ENCODE results near the gene KYNU. TPM values are rescaled to one million over a fixed set of nuclear protein-coding genes. Genes with fewer than 3 reads are reported as not detected.

The KYNU gene
- total and polyA plus RNA-seq, 2 of the 13 experiments (the other 11 are each of a cell fraction or from before 2014, with no cell fraction given): 21.9 to 68.6 TPM

DNA sequence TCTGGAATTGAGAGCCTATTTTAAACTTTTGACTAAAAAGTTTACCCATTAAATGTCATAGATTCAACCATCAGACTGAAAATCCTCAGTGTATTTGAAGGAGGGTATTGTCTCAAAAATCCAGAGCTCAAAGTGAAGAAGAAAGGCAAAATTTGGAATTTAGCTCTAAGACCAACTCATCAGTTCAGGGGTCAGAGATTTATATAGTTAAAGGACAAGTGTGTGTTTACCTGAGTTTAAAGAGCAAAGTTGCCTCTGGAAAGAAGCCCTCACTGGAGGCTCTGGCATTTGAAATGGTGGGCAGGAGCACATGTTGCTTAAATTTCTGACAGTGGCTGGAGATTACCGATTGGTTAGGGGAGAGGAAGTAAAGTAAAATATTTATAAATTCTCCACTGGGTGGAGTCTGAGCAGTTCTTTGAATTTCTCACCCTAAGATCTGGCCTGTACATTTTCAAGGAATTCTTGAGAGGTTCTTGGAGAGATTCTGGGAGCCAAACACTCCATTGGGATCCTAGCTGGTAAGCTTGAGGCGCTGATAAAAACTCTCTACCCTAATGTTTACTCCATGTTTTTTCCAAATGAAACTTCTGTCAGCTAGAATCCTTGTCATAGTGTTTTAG, at the start of gene KYNU (continued):
- TF ChIP-seq MTF2 (CRISPR knock-in tag; IDR thresholded peaks at IDR 0.05; ENCODE audit: borderline replicate concordance) (no peak), ZNF337 (CRISPR knock-in tag; IDR thresholded peaks at IDR 0.05; ENCODE audit: borderline replicate concordance, low read depth) (0 out of 2 replicates have a peak, but pooled peaks have one; percentile 43), FOXP4 (CRISPR knock-in tag; IDR thresholded peaks at IDR 0.05) (peak; percentile 74), POLR2G (IDR thresholded peaks at IDR 0.05; ENCODE audit: low read depth, low read length) (peak; percentile 73), ZBTB25 (CRISPR knock-in tag; IDR thresholded peaks at IDR 0.05) (peak; percentile 57; the same call in 1 of the 2 replicates), NFYC (CRISPR knock-in tag; IDR thresholded peaks at IDR 0.05) (peak; percentile 50; the same call in 1 of the 2 replicates), CTCF (CRISPR knock-in tag; IDR thresholded peaks at IDR 0.05) (peak; percentile 19; the same call in 1 of the 2 replicates), NR2C2 (CRISPR knock-in tag; IDR thresholded peaks at IDR 0.05; ENCODE audit: borderline replicate concordance) (peak; percentile 74), SP1 (IDR thresholded peaks at IDR 0.05) (no peak), SP1 (CRISPR knock-in tag; IDR thresholded peaks at IDR 0.05) (no peak), TCF7 (IDR thresholded peaks at IDR 0.05; ENCODE audit: low read depth) (peak; percentile 26; the same call in 1 of the 2 replicates), KDM6A (CRISPR knock-in tag; IDR thresholded peaks at IDR 0.05; ENCODE audit: low read depth) (peak; percentile 25; the same call in 1 of the 2 replicates), ZNF367 (CRISPR knock-in tag; IDR thresholded peaks at IDR 0.05; ENCODE audit: borderline replicate concordance) (peak; percentile 69; the same call in 1 of the 2 replicates), ZNF644 (CRISPR knock-in tag; IDR thresholded peaks at IDR 0.05; ENCODE audit: low read depth) (peak; percentile 93; the same call in 1 of the 2 replicates), HMG20B (CRISPR knock-in tag; conservative IDR thresholded peaks at IDR 0.05) (0 out of 2 replicates have a peak, but pooled peaks have one; percentile 27), ZNF720 (CRISPR knock-in tag; IDR thresholded peaks at IDR 0.05) (no peak)
- TF ChIP-seq, protein P1, sequence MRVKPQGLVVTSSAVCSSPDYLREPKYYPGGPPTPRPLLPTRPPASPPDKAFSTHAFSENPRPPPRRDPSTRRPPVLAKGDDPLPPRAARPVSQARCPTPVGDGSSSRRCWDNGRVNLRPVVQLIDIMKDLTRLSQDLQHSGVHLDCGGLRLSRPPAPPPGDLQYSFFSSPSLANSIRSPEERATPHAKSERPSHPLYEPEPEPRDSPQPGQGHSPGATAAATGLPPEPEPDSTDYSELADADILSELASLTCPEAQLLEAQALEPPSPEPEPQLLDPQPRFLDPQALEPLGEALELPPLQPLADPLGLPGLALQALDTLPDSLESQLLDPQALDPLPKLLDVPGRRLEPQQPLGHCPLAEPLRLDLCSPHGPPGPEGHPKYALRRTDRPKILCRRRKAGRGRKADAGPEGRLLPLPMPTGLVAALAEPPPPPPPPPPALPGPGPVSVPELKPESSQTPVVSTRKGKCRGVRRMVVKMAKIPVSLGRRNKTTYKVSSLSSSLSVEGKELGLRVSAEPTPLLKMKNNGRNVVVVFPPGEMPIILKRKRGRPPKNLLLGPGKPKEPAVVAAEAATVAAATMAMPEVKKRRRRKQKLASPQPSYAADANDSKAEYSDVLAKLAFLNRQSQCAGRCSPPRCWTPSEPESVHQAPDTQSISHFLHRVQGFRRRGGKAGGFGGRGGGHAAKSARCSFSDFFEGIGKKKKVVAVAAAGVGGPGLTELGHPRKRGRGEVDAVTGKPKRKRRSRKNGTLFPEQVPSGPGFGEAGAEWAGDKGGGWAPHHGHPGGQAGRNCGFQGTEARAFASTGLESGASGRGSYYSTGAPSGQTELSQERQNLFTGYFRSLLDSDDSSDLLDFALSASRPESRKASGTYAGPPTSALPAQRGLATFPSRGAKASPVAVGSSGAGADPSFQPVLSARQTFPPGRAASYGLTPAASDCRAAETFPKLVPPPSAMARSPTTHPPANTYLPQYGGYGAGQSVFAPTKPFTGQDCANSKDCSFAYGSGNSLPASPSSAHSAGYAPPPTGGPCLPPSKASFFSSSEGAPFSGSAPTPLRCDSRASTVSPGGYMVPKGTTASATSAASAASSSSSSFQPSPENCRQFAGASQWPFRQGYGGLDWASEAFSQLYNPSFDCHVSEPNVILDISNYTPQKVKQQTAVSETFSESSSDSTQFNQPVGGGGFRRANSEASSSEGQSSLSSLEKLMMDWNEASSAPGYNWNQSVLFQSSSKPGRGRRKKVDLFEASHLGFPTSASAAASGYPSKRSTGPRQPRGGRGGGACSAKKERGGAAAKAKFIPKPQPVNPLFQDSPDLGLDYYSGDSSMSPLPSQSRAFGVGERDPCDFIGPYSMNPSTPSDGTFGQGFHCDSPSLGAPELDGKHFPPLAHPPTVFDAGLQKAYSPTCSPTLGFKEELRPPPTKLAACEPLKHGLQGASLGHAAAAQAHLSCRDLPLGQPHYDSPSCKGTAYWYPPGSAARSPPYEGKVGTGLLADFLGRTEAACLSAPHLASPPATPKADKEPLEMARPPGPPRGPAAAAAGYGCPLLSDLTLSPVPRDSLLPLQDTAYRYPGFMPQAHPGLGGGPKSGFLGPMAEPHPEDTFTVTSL (CRISPR knock-in tag; IDR thresholded peaks at IDR 0.05; ENCODE audit: borderline replicate concordance): peak; percentile 74; the same call in 1 of the 2 replicates
- TF ChIP-seq, protein P2, sequence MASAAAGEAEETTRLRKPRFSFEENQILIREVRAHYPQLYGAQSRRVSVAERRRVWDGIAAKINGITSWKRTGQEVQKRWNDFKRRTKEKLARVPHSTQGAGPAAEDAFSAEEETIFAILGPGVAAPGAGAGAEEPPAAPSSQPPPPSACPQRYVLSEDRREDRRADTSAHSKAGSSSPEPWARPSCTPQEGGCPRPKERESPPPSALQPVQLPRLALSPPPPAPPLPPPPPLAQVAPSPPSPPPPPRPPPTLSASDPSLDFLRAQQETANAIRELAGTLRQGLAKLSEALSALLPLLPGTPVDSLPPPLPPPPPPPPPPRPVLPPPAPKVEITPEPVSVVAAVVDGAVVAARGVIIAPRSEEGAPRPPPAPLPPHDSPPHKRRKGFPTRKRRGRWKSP (CRISPR knock-in tag; IDR thresholded peaks at IDR 0.05): no peak

Measured in HepG2 (cell line).